22Rv1 (cell line): Measurements from ENCODE around the gene CTBP1.

Experiments used
- CTCF ChIP-seq: fragments of 450-650 bp; IDR thresholded peaks from 2 replicates; pipeline ENCODE4 v1.5.1; 2017; ENCODE audit warnings: mild to moderate bottlenecking
- ZFX ChIP-seq: fragments of 450-650 bp; IDR thresholded peaks from 2 replicates; pipeline ENCODE4 v1.6.1; 2017; ENCODE audit warnings: antibody characterized with exemption, borderline replicate concordance

DNA sequence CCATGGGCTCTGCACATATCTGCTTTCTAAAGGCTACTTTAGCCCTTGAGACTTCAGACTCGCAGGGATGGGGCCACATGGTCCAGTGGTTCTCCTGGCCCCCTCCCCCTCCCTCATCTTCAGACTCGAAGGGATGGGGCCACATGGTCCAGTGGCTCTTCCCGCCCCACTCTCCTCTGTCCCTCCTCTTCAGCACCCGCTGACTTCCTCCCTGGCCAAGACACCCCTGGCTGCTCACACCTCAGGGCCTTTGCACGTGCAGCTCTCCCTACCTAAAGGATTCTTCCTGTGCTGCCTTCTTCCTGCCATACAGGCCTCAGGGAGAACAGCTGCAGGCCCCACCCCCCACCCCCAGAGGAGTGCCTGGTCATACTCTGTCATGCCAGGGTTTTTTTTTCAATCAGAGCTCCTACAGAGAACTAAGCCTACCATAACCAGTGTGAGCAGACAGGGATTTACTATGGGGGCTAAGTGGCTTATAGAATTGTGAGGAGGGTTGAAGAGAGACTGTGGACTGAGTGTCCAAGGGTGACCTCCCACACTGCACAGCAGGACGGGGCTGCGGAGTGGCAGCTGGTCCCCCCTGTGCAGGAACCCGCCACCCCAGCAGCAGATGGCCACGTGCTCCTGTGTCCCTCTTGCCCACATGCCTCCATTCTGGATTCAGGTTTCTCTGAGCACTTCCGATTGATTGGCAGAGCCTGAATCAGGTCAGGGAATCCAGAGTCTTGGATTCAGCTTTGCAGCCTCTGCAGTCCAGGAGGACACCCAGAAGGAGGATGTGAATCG is 70.4 kb downstream of the CTBP1 start:
- TF ChIP-seq CTCF (no peak), ZFX (no peak)
